ENCODE data around the gene TTC7B. TPM values are rescaled to one million over a fixed set of nuclear protein-coding genes. Genes with fewer than 3 reads are reported as not detected.

Gene TTC7B
- total RNA-seq, 4 donors from 2014 or later = 3.3 to 18.1 (median 10.0) TPM

- Histone ChIP-seq H3K4me1 (peaks cover 0 to 62% (median 0%) of the 10 kb centered on the region in 3 donors), H3K36me3 (peaks cover 0 to 2% (median 0%) of the 10 kb centered on the region in 3 donors), H3K27ac (no peak overlapping the region), H3K4me3 (no peak overlapping the region), H3K27me3 (no peaks in the 10 kb centered on the region), H3K9me3 (no peaks in the 10 kb centered on the region)
- intact Hi-C loops (cut with DNase I) = no loop called here
- WGBS, 2 donors = 81 to 82% methylated on average over 5 of the region's 5 CpGs
- DNase-seq = no peak
- TF ChIP-seq, protein P1, sequence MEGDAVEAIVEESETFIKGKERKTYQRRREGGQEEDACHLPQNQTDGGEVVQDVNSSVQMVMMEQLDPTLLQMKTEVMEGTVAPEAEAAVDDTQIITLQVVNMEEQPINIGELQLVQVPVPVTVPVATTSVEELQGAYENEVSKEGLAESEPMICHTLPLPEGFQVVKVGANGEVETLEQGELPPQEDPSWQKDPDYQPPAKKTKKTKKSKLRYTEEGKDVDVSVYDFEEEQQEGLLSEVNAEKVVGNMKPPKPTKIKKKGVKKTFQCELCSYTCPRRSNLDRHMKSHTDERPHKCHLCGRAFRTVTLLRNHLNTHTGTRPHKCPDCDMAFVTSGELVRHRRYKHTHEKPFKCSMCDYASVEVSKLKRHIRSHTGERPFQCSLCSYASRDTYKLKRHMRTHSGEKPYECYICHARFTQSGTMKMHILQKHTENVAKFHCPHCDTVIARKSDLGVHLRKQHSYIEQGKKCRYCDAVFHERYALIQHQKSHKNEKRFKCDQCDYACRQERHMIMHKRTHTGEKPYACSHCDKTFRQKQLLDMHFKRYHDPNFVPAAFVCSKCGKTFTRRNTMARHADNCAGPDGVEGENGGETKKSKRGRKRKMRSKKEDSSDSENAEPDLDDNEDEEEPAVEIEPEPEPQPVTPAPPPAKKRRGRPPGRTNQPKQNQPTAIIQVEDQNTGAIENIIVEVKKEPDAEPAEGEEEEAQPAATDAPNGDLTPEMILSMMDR (IDR thresholded peaks at IDR 0.05) = no peak
- no peak for TF ChIP-seq POLR2A (IDR thresholded peaks at IDR 0.05)
These were observed 164.9 kb downstream of the TTC7B start for GRCh38 chr14:90651271-90651804.

GRCh38 chr14:90649557-90650135, 166.6 kb downstream of the TTC7B start:
- TF ChIP-seq POLR2A (IDR thresholded peaks at IDR 0.05) = no peak
- TF ChIP-seq, protein P1 (IDR thresholded peaks at IDR 0.05) = no peak
- intact Hi-C loops (cut with DNase I) = no loop called here
- WGBS, 2 donors = 67 to 79% methylated on average over 1 to 2 of the region's 3 CpGs
- DNase-seq = no peak
- H3K4me3 ChIP-seq = no peak overlapping the region
- no peaks in the 10 kb centered on the region for H3K27me3 ChIP-seq
- H3K4me1 ChIP-seq = peaks cover 0 to 67% (median 12%) of the 10 kb centered on the region in 3 donors
- no peak overlapping the region for H3K27ac ChIP-seq
- no peaks in the 10 kb centered on the region for H3K9me3 ChIP-seq
- peaks cover 0 to 7% (median 0%) of the 10 kb centered on the region in 3 donors for H3K36me3 ChIP-seq

DNA sequence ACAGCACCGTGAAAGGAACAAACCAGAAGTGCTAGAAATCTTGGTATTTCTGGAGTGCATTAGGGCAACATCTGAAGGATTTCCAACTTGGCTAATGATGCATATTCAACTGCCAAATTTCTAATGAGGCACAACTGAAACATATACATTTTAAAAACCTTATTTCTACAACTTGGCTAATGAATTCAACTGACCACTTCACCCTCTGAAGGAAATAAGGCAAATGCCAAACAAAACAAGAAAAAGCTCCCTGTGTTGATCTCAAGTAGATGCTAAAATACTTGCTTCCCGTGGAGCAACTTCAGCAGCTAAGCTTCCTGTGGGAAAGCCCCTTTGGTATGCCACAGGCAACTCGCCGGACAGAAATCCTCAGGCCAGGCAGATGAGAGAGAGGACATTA, 167.1 kb downstream of the TTC7B start:
- intact Hi-C loops (cut with DNase I) = no loop called here

GRCh38 chr14:90648421-90648820, 167.8 kb downstream of the TTC7B start:
- intact Hi-C loops (cut with DNase I) = no loop called here
- Histone ChIP-seq H3K4me1 (peaks cover 0 to 61% (median 12%) of the 10 kb centered on the region in 3 donors), H3K27ac (peak overlapping the region in 1 of 4 donors; percentile 7), H3K4me3 (no peak overlapping the region), H3K9me3 (no peaks in the 10 kb centered on the region), H3K27me3 (no peaks in the 10 kb centered on the region), H3K36me3 (peaks cover 0 to 13% (median 0%) of the 10 kb centered on the region in 3 donors)
- TF ChIP-seq POLR2A (IDR thresholded peaks at IDR 0.05) = no peak
- TF ChIP-seq, protein P1 (IDR thresholded peaks at IDR 0.05) = no peak
- no peak for DNase-seq
- WGBS, 2 donors = 69 to 79% methylated on average over 5 of the region's 5 CpGs

More for the DNA sequence above, 167.1 kb downstream of the TTC7B start:
- Histone ChIP-seq H3K27ac (no peak overlapping the region), H3K36me3 (peaks cover 0 to 7% (median 0%) of the 10 kb centered on the region in 3 donors), H3K4me3 (no peak overlapping the region), H3K4me1 (peaks cover 0 to 67% (median 12%) of the 10 kb centered on the region in 3 donors), H3K9me3 (no peaks in the 10 kb centered on the region), H3K27me3 (no peaks in the 10 kb centered on the region)
- WGBS, 2 donors = 22 to 29% methylated on average over 4 of the region's 4 CpGs
- DNase-seq = no peak
- TF ChIP-seq, protein P1 (IDR thresholded peaks at IDR 0.05) = no peak
- TF ChIP-seq POLR2A (IDR thresholded peaks at IDR 0.05) = no peak

DNA sequence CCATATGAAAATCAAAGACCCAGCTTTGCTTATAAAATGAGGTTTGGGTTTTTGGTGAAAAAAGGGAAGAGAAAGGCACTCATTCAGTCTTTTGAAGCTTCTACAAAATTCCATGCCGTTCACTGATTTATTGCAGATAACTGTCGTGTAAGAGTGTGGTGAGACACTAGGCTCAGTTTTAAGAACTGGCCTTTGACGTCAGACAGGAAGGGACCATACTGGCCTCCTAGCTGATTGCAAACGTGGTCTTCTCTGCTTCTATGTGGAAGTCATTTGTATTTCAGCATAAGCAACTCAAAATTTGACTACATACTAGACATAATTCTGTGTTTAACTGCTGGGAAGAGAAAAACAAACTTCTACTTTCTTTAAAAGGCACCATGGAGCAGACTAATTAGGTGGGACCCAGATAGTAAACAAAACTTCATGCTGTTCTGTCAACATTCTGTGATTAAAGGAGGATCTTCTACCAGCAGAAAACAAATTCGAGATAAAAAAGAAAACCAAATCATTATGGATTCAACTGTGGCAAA, 168.7 kb downstream of the TTC7B start:
- WGBS, 2 donors = 57 to 66% methylated on average over 5 of the region's 5 CpGs
- TF ChIP-seq, protein P1 (IDR thresholded peaks at IDR 0.05) = no peak
- no peak for TF ChIP-seq POLR2A (IDR thresholded peaks at IDR 0.05)
- H3K27me3 ChIP-seq = no peaks in the 10 kb centered on the region
- H3K27ac ChIP-seq = no peak overlapping the region
- H3K4me1 ChIP-seq = peaks cover 0 to 53% (median 12%) of the 10 kb centered on the region in 3 donors
- DNase-seq = no peak
- peaks cover 0 to 14% (median 0%) of the 10 kb centered on the region in 3 donors for H3K36me3 ChIP-seq
- intact Hi-C loops (cut with DNase I) = no loop called here
- no peak overlapping the region for H3K4me3 ChIP-seq
- H3K9me3 ChIP-seq = no peaks in the 10 kb centered on the region

Data from esophagus squamous epithelium (tissue), 5 donors.